A549 (cell line): ENCODE results near the gene AFAP1L2.

Source experiments
- CEBPB ChIP-seq, 2 experiments: fragments of >200 bp in 1 of 2; sonication (Bioruptor Twin) in 1 of 2; formaldehyde crosslinking in 1 of 2; IDR thresholded peaks; 2 replicates each; pipeline ENCODE4 v1.6.1; 2012 to 2016
- CTCF ChIP-seq: fragments of >200 bp; sonication (Bioruptor Twin); formaldehyde crosslinking; IDR thresholded peaks from 3 replicates; pipeline ENCODE4 v1.5.1; 2016

DNA sequence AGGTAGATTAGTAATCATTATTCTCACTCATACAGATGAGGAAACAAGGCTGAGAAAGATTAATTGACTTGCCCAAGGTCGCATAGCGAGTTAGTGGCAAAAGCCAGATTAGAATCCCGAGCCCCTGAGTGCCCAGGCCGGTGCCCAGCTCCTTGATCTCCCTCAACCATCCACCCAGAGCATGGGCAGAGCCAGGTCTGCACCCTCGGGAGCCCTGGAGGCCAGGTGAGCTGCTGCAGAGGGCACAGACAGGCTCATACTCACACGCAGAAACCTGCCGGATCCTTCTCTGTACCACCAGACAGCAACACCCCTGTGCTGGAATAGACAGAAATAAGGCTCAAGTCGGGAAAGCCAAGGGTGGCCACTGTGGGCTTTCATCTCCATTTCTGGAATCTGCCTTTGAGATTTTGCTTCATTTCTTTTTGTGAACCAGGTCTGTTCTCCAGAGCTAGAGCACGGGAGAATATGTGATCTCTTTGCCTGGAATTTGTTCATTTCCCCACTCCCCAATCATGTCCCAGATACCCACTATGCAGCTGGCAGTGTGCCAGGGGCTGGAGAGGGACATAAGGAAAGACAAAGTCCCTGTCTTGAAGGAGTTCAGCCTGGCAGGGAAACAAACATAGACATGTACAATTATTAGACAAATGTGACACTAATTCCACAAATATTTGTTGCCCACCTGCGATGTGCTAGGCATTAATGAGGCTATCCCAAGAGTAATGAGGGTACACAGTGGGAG lies 5.5 kb downstream of the AFAP1L2 start:
- TF ChIP-seq CEBPB (IDR thresholded peaks at IDR 0.05) = no peak
- no peak for TF ChIP-seq CTCF
